NCI-H2227 treated with DMSO at 0.1 percent for 48 hours (cell line): ENCODE data around the gene PEX16.
"Not testable (repeated sequence)": the region's sequence is repeated elsewhere in the genome, so short reads cannot be mapped to it uniquely, and the experiment has no call there.

ENCODE experiments used
- DNase-seq: peaks from one replicate; lab custom pipeline; 2025; lab: John Stamatoyannopoulos, UW

PEX16 gene

DNA sequence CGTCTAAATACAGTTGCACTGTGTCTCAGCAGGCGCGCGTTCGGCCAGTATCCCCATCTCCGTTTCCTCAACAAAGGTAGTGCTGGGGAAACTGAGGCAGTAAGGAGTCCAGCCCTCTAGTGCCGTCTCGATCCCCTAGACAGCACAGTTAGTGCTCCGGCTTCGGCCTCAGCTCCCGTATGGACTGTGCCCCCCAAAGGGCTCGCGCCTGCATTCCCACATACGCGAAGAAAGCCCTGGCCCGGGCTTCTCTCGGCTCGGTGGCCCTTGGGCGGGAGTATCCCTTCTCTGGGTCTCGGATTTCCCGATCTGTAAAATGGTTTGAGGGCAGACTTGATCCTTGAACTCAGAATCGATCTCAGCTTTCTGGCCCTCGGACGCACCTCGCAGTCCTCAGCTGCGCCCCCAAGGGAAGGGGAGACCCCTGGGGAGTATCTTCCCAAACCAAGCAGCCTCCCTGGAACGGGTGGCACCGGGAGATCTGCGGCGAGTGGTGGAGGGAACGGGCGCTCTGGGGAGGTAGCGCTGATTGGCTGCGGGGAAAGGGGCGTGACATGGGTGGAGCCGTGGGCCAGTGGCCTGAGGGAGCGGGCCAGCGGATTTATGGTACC lies 759 bp upstream of the PEX16 start:
- DNase-seq = peak; percentile 86

DNA sequence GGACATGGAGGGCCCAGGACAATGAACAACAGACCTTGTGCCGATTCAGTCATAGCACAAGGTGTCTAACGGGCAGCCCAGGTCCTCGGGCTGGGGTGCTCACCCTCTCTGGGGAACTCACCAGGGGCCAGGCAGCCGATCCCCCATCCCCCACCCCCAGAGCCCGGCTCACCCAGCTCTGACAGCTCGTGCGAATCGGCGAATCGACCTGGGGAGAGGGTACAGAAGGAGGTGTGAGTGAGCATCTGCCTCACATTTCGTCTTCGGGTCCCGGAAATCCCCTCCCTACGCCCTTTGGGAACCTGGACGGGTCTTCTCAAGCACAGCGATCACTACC lies 423 bp downstream of the PEX16 start:
- no peak for DNase-seq

DNA sequence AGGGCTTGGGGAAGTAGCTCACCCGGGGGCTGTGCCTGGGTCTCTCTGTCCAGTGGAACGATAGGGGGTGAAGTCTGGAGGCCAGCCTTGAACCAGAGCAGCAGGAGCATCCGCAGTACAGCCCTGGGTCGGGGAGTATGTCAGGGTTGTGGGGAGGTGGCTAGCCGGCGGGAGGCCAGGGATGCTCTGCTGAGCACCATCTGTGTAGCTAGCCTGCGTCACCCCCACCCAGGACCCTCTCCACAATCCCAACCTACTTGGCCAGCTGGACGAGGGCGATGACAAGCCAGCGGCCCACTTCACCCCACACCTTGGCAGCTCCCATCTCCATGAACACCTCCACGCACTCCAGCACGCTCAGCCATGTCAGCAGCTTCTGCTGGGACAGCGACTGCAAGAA lies 2.2 kb downstream of the PEX16 start:
- DNase-seq = no peak

DNA sequence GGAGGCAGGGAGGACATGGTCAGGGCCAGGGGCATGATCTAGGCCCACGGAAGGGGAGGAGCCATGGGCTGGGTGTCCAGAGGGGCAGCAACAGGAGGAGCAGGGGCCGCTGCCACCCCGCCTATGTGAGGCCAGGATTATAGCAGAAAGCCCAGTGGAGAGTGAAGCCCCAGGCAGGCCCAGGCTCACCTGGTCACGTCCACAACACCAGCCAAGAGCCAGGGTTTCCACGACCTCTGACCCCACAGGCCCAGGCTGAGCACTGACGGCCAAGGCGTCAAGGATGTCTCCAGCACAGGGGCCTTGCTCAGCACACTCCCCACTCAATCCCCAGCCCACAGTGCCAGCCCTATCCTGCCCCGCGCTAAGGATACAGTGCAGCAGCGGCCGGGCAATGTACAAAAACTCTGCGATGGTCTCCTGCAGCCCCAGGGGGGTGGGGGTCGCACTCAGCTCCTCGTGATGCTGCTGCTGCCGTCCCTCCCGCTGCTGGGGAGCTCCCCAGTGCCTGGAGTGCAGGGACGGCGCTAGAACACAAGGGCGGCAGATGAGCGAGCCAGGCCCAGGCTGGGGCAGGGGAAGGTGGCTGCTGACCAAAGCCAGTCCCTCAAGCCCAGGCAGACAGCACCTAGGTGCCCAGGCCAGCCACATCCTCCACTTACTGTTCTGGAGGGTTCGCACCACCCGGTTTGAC lies 3.6 kb downstream of the PEX16 start:
- DNase-seq = no peak

DNA sequence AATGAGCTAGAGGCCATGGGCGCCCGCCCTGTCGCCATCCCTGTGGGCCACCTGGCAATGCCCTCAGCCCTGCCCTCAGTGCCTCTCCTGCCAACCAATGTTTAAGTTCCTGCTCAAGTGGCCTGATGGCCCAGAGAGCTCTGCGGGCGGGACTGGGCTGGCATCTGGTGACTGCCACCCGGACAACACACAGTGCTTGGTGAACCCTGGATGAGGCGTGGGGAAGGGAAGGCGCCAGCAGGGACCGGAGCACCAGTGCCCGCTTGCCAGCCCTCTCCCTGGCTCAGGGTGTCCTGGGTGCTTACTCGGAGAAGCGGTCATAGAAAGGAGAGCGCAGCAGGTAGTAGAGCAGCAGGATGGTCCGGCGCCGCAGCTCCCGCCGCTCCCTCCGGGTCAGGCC lies 4.2 kb downstream of the PEX16 start:
- DNase-seq = no peak

DNA sequence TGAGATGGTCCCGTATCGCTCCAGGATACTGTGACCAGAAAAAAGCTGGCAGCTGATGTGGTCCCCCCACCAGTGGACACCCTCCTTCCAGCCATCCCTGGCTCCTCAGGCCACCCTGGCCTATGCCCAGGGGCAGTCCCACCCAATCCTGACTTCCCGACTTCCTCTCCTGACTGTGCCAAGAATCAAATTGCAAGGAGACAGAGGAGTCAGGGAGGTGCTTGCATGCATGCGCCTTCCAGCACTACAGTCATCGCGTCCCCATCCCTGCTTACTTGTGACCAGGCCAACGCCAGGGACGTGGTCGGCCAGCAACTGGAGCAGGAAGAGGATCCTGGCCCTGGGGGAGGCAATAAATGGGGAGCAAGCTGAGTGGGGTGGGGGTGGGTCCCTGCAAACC lies 7.1 kb downstream of the PEX16 start:
- DNase-seq = no peak

DNA sequence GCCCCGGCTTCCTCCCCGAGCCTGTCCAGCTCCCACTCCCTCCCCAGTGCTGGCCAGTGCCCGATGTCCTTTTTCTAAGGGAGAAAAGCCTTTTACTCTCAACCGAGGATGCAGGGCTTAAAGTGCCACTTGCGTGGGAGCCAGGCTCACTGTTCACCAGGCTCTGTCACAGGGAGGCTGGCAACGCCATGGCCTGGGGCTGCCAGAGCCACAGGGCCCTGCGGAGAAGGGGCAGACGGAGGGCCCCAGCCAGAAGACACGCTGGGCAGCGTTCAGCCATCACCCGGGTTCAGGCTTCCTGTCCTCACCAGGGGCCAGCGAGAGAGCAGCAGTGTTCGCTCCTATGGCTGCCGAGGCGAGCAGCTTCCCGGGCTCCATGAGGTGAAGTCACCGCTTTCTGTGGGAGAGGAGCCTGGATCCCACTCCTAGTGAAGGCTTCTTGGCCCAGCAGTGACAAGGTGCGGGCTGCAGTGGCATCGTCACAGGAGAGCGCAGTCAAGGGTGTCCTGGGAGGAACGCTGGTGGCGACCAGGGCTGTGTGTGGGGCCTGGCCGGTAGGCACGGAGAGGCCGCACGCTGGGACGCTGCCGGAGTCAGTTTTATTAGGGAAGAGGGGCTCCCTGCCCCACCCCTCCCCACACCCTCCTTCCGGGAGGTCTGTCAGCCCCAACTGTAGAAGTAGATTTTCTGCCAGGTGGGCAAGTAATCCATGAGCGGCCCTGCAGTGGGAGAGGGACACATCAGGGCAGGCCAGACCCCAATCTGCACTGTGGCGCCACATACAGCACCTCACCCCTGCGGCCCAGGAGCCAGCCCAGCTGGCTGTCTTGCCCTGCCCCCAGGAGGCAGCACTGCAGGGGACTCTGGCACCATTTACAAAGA lies 7.8 kb downstream of the PEX16 start:
- no peak for DNase-seq

DNA sequence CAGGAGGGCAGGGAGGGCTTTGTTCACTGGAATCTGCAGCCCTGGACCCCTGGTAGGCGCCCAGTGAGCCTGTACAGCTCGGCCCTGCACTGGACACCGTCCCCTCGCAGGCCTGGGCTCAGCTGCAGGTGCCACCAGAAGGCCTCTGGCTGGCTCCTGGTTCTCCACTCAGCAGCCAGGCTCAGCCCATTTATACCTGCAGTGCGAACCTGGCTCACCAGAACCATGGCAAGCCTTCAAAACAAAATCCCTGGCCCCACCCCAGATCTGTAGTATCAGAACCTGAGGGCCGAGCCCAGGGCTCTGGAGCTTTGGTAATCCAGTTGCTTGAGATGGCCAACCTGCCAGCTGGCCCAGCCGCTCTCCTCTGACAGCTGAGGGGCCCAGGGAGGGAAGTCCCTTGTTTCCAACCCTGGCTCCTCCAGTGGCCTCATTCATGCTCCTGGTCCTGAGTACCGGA lies 9.7 kb downstream of the PEX16 start:
- DNase-seq = no peak

DNA sequence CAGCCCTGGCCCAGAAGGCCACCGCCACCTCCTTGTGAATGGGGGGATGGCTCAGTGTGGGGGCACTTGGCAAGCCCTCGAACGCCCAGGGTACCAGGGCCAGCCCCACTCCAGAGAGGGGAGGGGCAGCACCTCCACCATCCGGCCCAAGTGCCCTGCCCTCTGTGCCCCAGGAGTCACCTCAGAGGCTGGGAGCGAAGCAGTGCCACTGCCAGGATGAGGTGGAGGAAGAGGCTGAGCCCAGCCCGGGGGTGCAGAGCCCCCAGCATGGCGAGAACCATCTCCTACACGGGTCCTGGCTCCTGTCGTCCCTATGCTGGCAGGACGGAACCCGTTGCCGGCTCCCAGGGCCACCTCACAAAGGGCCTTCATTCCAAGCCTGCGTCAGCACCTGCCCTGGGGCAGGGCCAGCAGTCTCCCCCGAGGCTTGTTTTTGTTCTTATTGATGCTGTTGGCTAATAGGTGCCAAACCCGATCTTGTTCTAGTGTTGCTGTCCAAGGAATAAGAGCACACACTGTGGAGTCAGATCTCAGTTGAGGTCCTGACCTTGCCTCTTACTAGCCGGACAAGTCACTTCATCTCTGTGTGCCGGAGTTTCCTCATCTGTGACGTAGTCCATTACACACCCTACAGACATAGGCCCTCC lies 10.6 kb downstream of the PEX16 start, which contains the start of gene FREY1:
Gene FREY1 (minus strand): TSS at position 307 of the 647 bp plus-strand sequence. CDS start 26 bp downstream, at position 281.
- no peak for DNase-seq

DNA sequence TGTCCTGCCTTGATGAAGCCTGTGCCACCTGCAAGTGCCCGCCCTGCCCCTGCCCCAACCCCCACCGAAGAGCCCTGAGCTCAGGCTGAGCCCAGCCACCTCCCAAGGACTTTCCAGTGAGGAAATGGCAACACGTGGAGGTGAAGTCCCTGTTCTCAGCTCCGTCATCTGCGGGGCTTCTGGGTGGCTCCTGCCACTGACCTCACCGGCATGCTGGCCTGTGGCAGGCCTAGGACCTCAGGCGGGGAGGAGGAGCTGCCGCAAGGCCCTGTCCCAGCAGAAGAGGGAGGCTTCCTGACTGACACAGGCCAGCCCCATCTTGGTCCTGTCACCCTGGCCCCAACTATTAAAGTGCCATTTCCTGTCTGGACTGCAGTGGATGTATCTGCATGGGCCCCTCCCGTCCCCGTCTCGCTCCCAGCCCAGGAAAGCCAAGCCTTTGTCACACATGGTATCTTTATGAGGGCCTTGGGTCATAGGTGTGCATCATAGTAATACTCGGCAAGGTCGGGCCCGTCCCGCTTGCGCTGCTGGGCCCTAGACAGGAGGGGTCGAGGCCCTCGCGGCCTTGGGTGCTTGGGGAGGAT lies 11.5 kb downstream of the PEX16 start:
- no peak for DNase-seq

DNA sequence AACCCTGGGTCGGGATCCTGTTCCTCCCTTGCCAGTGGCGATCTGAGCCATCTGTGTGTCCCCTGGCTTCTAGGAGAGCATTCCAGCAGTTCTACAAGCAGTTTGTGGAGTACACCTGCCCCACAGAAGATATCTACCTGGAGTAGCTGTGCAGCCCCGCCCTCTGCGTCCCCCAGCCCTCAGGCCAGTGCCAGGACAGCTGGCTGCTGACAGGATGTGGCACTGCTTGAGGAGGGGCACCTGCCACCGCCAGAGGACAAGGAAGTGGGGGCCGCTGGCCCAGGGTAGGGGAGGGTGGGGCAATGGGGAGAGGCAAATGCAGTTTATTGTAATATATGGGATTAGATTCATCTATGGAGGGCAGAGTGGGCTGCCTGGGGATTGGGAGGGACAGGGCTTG lies 12.1 kb downstream of the PEX16 start:
- DNase-seq = not testable (repeated sequence)

DNA sequence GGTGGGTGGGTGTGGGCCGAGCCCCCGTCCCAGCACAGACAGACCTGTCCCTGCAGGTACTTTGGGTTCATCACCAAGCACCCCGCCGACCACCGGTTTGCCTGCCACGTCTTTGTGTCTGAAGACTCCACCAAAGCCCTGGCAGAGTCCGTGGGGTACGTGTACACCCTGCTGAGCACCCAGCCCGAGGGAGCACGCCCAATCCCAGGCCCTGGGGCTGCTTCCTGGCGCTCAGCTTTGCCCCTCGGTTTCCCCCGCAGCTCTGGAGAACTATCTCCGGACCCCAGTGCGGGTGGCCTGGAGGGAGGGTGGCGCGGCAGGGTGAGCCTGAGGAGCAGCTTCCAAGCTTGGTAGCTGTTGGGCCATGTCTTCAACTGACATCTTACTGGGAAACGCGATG lies 12.6 kb downstream of the PEX16 start:
- DNase-seq = no peak

DNA sequence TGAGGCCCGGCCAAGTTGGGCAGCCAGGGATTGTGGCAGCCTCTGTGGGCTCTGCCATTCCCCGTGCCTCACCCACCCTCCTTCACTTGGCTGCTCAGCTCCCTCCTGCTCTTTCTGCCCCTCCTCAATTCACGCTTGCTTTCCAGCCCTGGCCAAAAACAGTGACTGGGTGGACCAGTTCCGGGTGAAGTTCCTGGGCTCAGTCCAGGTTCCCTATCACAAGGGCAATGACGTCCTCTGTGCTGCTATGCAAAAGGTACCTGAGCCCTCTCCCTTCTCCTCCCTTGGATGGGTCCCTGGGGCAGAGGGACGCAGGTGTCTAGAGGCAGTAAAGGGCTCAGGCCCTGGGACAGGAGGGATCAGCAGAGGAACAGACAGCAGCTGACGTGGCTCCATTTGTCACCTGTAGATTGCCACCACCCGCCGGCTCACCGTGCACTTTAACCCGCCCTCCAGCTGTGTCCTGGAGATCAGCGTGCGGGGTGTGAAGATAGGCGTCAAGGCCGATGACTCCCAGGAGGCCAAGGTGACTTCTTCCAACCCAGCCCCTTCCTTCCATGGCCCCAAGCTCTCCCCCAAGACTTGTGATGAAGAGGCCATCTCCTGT lies 13.3 kb downstream of the PEX16 start:
- DNase-seq = no peak

DNA sequence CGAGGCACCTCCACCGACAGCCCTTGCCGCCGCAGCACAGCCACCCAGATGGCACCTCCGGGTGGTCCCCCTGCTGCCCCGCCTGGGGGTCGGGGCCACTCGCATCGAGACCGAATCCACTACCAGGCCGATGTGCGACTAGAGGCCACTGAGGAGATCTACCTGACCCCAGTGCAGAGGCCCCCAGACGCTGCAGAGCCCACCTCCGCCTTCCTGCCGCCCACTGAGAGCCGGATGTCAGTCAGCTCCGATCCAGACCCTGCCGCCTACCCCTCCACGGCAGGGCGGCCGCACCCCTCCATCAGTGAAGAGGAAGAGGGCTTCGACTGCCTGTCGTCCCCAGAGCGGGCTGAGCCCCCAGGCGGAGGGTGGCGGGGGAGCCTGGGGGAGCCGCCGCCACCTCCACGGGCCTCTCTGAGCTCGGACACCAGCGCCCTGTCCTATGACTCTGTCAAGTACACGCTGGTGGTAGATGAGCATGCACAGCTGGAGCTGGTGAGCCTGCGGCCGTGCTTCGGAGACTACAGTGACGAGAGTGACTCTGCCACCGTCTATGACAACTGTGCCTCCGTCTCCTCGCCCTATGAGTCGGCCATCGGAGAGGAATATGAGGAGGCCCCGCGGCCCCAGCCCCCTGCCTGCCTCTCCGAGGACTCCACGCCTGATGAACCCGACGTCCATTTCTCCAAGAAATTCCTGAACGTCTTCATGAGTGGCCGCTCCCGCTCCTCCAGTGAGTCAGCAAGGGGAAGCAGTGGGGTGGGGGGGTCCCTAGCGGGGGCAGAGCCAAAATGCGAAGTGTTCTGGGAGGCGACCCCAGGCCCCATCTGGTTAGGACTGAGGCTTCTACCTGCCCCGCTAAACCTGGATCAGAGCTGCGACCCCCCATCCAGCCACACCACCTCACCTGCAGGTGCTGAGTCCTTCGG lies 15.0 kb downstream of the PEX16 start:
- DNase-seq = no peak

DNA sequence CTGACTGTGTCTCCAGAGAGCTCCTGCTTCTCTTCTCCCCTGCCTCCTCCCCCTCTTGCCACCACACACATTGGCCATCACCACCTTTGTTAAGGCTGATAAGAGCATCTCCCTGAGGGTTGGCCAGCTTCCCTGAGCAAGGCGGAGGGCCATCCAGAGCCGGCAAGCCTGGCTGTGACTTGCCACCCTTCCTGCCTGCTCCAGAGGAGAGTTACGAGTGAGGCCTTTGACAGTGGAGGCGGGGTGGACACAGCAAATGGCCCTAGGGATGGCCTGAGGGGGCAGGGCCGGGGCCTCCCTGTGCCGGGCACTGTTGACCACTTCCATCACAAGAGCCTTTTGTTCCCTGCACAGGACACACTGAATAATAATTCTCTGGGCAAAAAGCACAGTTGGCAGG lies 16.1 kb downstream of the PEX16 start:
- no peak for DNase-seq

DNA sequence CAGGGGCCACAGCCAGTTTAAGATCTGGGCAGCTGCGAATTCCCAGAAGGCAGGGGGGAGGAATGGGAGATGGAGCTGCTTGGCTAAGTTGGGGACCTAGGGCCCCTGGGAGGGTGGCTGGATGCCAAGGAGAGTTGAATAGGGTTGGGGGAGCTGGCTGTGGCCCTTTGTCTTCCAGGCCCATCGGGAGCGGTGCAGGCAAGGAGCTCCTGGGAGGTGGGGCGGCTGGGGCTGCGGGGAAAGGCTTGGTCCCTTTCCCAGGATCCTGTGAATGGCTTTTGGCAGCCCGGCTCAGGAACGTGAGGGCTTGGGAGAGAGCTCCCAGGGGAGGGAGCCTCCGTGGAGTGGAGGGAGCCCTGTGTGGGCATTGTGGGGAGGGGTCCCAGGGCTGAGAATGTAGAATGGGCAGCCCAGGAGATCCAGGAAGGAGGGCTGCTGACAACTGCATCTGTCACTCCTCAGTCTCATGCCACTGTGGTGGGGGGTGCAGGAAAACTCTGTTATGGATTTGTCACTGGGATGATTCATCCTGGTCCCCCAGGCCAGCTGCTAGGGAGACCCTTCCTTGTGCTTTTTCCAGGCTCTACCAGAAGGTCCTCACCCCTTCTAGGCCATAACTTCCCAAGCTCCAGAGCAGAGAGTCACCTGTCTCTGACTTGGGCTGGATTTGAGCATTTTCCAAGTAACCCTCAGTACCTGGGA lies 16.6 kb downstream of the PEX16 start:
- no peak for DNase-seq

DNA sequence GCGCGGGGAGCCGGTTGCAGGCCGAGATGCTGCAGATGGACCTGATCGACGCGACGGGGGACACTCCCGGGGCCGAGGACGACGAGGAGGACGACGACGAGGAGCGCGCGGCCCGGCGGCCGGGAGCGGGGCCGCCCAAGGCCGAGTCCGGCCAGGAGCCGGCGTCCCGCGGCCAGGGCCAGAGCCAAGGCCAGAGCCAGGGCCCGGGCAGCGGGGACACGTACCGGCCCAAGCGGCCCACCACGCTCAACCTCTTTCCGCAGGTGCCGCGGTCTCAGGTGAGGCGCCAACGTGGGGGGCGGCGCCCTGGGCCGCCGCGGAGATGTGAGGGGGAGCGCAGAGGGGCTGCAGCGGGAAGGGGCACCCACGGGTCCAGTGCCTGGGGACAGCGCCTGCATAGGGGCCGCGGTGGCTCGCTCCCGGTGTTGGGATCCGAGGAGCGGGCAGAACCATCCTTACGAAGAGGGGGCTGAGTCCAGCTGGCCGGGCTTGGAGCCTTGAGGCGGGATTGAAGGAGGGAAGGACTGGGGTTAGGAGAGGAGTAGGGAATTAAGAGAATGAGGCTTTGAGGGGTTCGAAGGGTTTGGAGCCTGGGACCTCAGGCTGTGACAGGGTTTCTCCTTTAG lies 17.4 kb downstream of the PEX16 start:
- DNase-seq = not testable (repeated sequence)

DNA sequence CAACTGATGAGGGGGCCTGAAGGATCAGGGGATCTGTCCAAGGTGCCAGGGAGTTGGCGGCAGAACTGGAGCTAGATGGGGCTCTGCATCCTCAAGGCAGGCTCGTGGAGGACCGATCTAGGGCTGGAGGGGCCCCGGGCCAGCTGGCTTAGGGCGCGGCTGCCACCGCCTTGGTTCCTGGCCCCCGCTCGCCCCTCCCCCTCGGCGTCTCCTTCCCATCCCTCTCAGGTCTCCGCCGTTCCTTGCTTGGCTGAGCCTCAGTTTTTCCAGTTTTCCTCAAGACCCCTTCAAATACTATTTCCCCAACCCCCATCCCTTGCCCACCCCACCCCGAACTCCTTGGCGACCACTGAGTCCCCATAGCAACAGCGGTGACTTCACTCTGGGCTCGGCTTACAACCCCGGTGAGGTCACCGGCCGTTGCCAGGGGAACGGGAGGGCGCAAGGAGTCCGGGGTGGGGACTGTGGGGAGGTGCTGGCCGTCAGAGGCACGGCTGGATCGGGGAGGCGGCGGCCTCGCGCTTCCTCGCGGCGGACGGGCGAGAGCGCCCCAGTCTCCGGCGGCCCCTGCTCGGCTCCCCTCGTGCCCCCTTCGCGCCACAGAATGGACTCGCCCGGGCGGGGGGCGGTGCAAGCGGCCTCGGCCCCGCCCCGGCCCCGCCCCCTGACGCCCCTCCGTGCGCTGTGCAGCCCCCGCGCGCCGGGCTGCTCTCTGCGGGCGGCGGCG lies 18.1 kb downstream of the PEX16 start:
- DNase-seq = peak; percentile 81

DNA sequence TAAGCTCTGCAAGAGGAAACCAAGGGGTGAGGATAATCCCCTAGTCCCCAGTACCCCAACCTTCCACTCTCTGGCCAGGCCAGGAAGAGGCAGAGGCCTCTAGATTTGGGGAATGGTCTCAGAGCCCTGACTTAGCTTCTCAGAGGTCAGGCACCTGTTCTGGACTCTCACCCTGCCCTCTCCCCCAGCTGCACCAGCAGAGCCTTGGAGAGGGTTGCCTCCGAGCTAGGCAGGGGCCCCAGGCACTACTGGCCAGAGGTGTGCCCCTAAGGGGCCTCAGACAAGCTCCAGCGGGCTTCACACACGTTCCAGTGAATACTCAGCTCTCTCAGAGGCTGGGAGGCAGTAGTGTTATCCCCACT lies 18.6 kb downstream of the PEX16 start:
- DNase-seq = no peak
